ENCODE results near the gene FGF19. TPM values are rescaled to one million over a fixed set of nuclear protein-coding genes. Genes with fewer than 3 reads are reported as not detected.

FGF19 gene
- total RNA-seq, 2 donors from 2014 or later = 0.37 to 0.40 TPM

DNA sequence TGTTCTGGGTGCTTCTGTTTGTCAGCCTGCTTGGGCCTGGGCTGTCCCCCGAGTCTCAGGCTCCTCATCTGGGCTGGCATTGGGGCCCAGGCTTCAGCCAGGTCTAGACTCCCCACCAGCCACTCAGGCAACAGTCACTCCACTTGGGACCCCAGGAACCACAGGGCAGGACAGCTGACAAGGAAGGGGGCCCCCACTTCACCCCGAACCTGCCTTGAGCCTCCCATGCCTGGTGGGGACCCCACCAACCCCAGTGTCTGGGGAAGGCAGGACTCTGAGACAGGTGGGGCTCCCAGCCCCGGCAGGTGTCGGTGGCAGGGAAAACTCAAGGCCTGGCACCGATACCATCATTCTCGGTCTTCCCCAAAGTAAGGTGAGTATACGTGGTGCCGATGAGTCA is 17.0 kb downstream of the FGF19 start:
- H3K4me3 Mint-ChIP-seq = no peak overlapping the region
- 93 to 95% methylated on average over 5 to 8 of the region's 8 CpGs for WGBS, 2 experiments (ENCODE audit: insufficient coverage in 1 of 2, insufficient read length in 1 of 2)
- H3K27me3 Mint-ChIP-seq (ENCODE audit: insufficient read depth) = peaks cover 12% of the 10 kb centered on the region
- no peak overlapping the region for H3K27ac Mint-ChIP-seq
- H3K9ac ChIP-seq (ENCODE audit: extremely low read depth, low read length, poor library complexity, severe bottlenecking) = no peak overlapping the region
- peaks cover 5% of the 10 kb centered on the region for H3K4me1 Mint-ChIP-seq
- no peaks in the 10 kb centered on the region for H3K36me3 ChIP-seq (ENCODE audit: control insufficient read depth, insufficient read depth, low read length)
- no peaks in the 10 kb centered on the region for H3K4me1 ChIP-seq (ENCODE audit: control insufficient read depth, insufficient read depth, low read length)
- no peak overlapping the region for H3K4me3 ChIP-seq (ENCODE audit: low read length)
- no peak for DNase-seq
- no peak overlapping the region for H3K27ac ChIP-seq (ENCODE audit: low read depth, low read length)
- H3K9me3 Mint-ChIP-seq = peaks cover 4% of the 10 kb centered on the region
- TF ChIP-seq, protein P1, sequence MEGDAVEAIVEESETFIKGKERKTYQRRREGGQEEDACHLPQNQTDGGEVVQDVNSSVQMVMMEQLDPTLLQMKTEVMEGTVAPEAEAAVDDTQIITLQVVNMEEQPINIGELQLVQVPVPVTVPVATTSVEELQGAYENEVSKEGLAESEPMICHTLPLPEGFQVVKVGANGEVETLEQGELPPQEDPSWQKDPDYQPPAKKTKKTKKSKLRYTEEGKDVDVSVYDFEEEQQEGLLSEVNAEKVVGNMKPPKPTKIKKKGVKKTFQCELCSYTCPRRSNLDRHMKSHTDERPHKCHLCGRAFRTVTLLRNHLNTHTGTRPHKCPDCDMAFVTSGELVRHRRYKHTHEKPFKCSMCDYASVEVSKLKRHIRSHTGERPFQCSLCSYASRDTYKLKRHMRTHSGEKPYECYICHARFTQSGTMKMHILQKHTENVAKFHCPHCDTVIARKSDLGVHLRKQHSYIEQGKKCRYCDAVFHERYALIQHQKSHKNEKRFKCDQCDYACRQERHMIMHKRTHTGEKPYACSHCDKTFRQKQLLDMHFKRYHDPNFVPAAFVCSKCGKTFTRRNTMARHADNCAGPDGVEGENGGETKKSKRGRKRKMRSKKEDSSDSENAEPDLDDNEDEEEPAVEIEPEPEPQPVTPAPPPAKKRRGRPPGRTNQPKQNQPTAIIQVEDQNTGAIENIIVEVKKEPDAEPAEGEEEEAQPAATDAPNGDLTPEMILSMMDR (conservative IDR thresholded peaks at IDR 0.05) = no peak
- peaks cover 8% of the 10 kb centered on the region for H3K27me3 ChIP-seq (ENCODE audit: control insufficient read depth, insufficient read depth, low read length, poor library complexity, severe bottlenecking)
- H3K36me3 Mint-ChIP-seq (ENCODE audit: low read depth) = no peaks in the 10 kb centered on the region
- peaks cover 4% of the 10 kb centered on the region for H3K9me3 ChIP-seq (ENCODE audit: control insufficient read depth, low read length)

DNA sequence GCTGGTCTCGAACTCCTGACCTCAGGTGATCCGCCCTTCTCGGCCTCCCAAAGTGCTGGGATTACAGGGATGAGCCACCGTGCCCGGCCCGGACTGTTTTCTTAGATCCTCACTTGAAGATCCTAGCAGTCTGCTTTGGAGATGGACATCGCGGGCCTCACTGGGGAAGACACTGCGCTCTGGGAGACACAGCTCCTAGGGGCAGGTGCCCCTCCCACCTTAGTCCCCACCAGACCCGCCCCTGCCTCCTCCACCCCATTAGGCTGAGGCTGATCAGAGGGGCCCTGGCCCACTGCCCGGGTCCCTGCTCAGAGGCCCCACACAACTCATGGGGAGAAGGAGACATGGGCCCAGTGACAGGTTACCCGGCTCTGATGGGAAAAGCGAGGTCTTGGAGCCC is 17.4 kb downstream of the FGF19 start:
- Histone ChIP-seq H3K4me1 (ENCODE audit: control insufficient read depth, insufficient read depth, low read length) (no peaks in the 10 kb centered on the region), H3K27ac (ENCODE audit: low read depth, low read length) (no peak overlapping the region), H3K9me3 (ENCODE audit: control insufficient read depth, low read length) (peaks cover 4% of the 10 kb centered on the region), H3K27me3 (ENCODE audit: control insufficient read depth, insufficient read depth, low read length, poor library complexity, severe bottlenecking) (peaks cover 8% of the 10 kb centered on the region), H3K36me3 (ENCODE audit: control insufficient read depth, insufficient read depth, low read length) (no peaks in the 10 kb centered on the region), H3K9ac (ENCODE audit: extremely low read depth, low read length, poor library complexity, severe bottlenecking) (no peak overlapping the region), H3K4me3 (ENCODE audit: low read length) (no peak overlapping the region)
- no peak overlapping the region for H3K27ac Mint-ChIP-seq
- peaks cover under 1% of the 10 kb centered on the region for H3K9me3 Mint-ChIP-seq
- WGBS, 2 experiments (ENCODE audit: insufficient coverage in 1 of 2, insufficient read length in 1 of 2) = 86 to 100% methylated on average over 7 to 13 of the region's 13 CpGs
- H3K36me3 Mint-ChIP-seq (ENCODE audit: low read depth) = no peaks in the 10 kb centered on the region
- no peak for DNase-seq
- H3K4me1 Mint-ChIP-seq = peaks cover 5% of the 10 kb centered on the region
- no peak overlapping the region for H3K4me3 Mint-ChIP-seq
- peaks cover 12% of the 10 kb centered on the region for H3K27me3 Mint-ChIP-seq (ENCODE audit: insufficient read depth)
- TF ChIP-seq, protein P1 (conservative IDR thresholded peaks at IDR 0.05) = no peak

DNA sequence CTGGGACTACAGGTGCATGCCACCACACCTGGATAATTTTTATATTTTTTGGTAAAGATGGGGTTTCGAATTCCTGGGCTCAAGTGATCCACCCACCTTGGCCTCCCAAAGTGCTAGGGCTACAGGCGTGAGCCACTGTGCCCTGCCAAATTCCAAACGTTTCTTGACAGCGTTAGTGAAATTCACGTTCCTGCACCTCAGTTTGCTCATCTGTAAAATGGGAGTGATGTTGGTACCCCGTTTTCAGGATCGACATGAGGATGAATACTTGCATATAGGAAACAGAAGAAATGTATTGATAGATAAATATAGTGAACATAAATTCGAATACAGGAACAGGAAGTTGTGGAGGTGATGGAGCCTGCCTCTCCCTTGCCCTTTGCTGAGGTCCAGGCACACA is 18.5 kb downstream of the FGF19 start:
- Histone ChIP-seq H3K4me1 (ENCODE audit: control insufficient read depth, insufficient read depth, low read length) (no peaks in the 10 kb centered on the region), H3K9me3 (ENCODE audit: control insufficient read depth, low read length) (peaks cover 4% of the 10 kb centered on the region), H3K9ac (ENCODE audit: extremely low read depth, low read length, poor library complexity, severe bottlenecking) (no peak overlapping the region), H3K36me3 (ENCODE audit: control insufficient read depth, insufficient read depth, low read length) (no peaks in the 10 kb centered on the region), H3K27ac (ENCODE audit: low read depth, low read length) (no peak overlapping the region), H3K27me3 (ENCODE audit: control insufficient read depth, insufficient read depth, low read length, poor library complexity, severe bottlenecking) (peaks cover 8% of the 10 kb centered on the region), H3K4me3 (ENCODE audit: low read length) (no peak overlapping the region)
- H3K9me3 Mint-ChIP-seq = no peaks in the 10 kb centered on the region
- H3K36me3 Mint-ChIP-seq (ENCODE audit: low read depth) = no peaks in the 10 kb centered on the region
- no peak overlapping the region for H3K27ac Mint-ChIP-seq
- H3K4me3 Mint-ChIP-seq = no peak overlapping the region
- H3K27me3 Mint-ChIP-seq (ENCODE audit: insufficient read depth) = peaks cover 12% of the 10 kb centered on the region
- peaks cover under 1% of the 10 kb centered on the region for H3K4me1 Mint-ChIP-seq
- 75 to 76% methylated on average over 8 of the region's 8 CpGs for WGBS, 2 experiments (ENCODE audit: insufficient coverage in 1 of 2, insufficient read length in 1 of 2)
- TF ChIP-seq, protein P1 (conservative IDR thresholded peaks at IDR 0.05) = no peak
- no peak for DNase-seq

Measured in endodermal cell (in vitro differentiated cells).